Measurements from ENCODE around the gene CRACR2A. TPM values are rescaled to one million over a fixed set of nuclear protein-coding genes. Genes with fewer than 3 reads are reported as not detected.

CRACR2A gene
- polyA plus RNA-seq, 6 donors from 2014 or later = 6.5 to 20.8 (median 7.8) TPM; not detected in 1

- ATAC-seq (ENCODE audit: low read depth in 2 of 2) (no peak), DNase-seq (no peak)
- Mint-ChIP-seq H3K36me3 (peaks cover 0 to 2% of the 10 kb centered on the region in 2 donors), H3K9me3 (peaks cover 0 to 2% (median 0%) of the 10 kb centered on the region in 7 donors), H3K27ac (no peak overlapping the region), H3K27me3 (no peaks in the 10 kb centered on the region), H3K4me3 (no peak overlapping the region), H3K4me1 (no peaks in the 10 kb centered on the region)
These were observed 18.9 kb upstream of the CRACR2A start for GRCh38 chr12:3771853-3772252.

DNA sequence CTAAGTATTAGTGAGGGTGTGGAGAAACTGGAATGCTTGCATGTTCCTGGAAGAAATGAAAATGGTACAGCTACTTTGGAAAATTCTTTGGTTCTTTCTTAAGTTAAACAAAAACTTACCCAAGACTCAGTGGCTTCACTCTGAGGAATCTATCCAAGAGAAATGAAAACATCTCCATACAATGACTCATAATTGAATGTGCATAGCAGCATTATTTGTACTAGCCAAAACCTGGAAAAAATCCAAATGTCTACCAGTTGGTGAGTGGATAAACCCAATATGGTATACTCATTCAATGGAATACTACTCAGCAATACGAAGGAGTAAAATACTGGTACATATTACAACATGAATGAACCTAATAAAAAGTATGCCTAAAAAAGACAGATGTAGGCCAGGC lies 18.0 kb upstream of the CRACR2A start:
- H3K4me1 Mint-ChIP-seq = no peaks in the 10 kb centered on the region
- peaks cover 0 to 5% (median 0%) of the 10 kb centered on the region in 3 donors for H3K27me3 Mint-ChIP-seq
- H3K27ac Mint-ChIP-seq = no peak overlapping the region
- H3K4me3 Mint-ChIP-seq = no peak overlapping the region
- DNase-seq (no peak), ATAC-seq (ENCODE audit: low read depth in 2 of 2) (no peak)
- H3K36me3 Mint-ChIP-seq = peaks cover 0 to 9% of the 10 kb centered on the region in 2 donors
- H3K9me3 Mint-ChIP-seq = peaks cover 0 to 2% (median 0%) of the 10 kb centered on the region in 7 donors

- Mint-ChIP-seq H3K9me3 (peaks cover 0 to 1% (median 0%) of the 10 kb centered on the region in 7 donors), H3K4me3 (no peak overlapping the region), H3K4me1 (no peaks in the 10 kb centered on the region), H3K27ac (no peak overlapping the region), H3K36me3 (peaks cover 0 to 9% of the 10 kb centered on the region in 2 donors), H3K27me3 (peaks cover 0 to 5% (median 0%) of the 10 kb centered on the region in 3 donors)
- DNase-seq = no peak
- ATAC-seq (ENCODE audit: low read depth in 2 of 2) = no peak
These were observed 16.1 kb upstream of the CRACR2A start for GRCh38 chr12:3768911-3769447.

GRCh38 chr12:3761116-3761735 lies 8.3 kb upstream of the CRACR2A start:
- Mint-ChIP-seq H3K27ac (no peak overlapping the region), H3K4me1 (peaks cover 0 to 9% (median 4%) of the 10 kb centered on the region in 3 donors), H3K27me3 (peaks cover 0 to 1% (median 0%) of the 10 kb centered on the region in 3 donors), H3K36me3 (peaks cover under 1 to 6% of the 10 kb centered on the region in 2 donors), H3K4me3 (no peak overlapping the region), H3K9me3 (no peaks in the 10 kb centered on the region)
- ATAC-seq (ENCODE audit: low read depth in 2 of 2) = no peak
- DNase-seq = no peak

DNA sequence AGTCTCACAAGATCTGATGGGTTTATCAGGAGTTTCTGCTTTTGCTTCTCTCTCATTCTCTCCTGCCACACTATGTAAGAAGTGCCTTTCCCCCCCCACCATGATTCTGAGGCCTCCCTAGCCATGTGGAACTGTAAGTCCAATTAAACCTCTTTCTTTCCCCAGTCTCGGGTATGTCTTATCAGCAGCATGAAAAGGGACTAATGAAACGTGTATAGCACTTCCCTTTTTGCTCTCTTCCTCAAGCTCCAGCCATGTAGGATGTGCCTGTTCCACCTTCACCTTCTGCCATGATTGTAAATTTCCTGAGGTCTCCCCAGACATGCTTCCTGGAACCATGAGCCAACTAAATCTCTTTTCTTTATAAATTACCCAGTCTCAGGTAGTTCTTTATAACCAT lies 7.0 kb upstream of the CRACR2A start:
- peaks cover 3 to 9% (median 4%) of the 10 kb centered on the region in 3 donors for H3K4me1 Mint-ChIP-seq
- H3K27ac Mint-ChIP-seq = peak overlapping the region in 1 of 6 donors; percentile 15
- DNase-seq = no peak
- no peaks in the 10 kb centered on the region for H3K27me3 Mint-ChIP-seq
- H3K9me3 Mint-ChIP-seq = no peaks in the 10 kb centered on the region
- no peak for ATAC-seq (ENCODE audit: low read depth in 2 of 2)
- H3K36me3 Mint-ChIP-seq = peaks cover 0 to 6% of the 10 kb centered on the region in 2 donors
- no peak overlapping the region for H3K4me3 Mint-ChIP-seq

DNA sequence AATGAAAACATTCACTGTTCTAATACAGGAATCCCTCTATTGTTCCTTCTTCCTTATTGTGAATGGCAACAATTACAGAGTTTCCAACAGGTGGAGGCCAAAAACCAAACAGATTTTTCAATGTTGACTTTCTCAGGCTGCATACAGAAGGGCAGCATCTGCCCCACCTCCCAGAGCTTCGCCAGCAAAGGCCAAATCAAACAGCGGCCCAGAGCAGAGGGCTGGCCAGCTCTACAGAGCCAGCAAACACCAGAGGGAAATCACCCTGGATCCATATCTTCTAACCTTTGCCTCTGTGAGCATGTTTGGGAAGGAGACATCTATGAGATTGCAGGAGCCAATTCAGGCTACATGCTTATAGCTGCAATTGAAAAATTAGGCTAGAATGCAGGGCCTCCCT lies 4.4 kb upstream of the CRACR2A start:
- Mint-ChIP-seq H3K27me3 (no peaks in the 10 kb centered on the region), H3K4me1 (peaks cover 15 to 22% (median 21%) of the 10 kb centered on the region in 3 donors), H3K36me3 (peaks cover 0 to 6% of the 10 kb centered on the region in 2 donors), H3K27ac (no peak overlapping the region), H3K9me3 (no peaks in the 10 kb centered on the region), H3K4me3 (peak overlapping the region in 1 of 8 donors; percentile 19)
- ATAC-seq (ENCODE audit: low read depth in 2 of 2) (no peak), DNase-seq (no peak)

- Mint-ChIP-seq H3K9me3 (no peaks in the 10 kb centered on the region), H3K4me1 (peaks cover 28 to 36% (median 34%) of the 10 kb centered on the region in 3 donors), H3K27me3 (no peaks in the 10 kb centered on the region), H3K4me3 (no peak overlapping the region), H3K36me3 (peaks cover 0 to 6% of the 10 kb centered on the region in 2 donors), H3K27ac (peak overlapping the region in 1 of 6 donors; percentile 10)
- DNase-seq = no peak
- ATAC-seq (ENCODE audit: low read depth in 2 of 2) = no peak
These were observed 3.0 kb upstream of the CRACR2A start for GRCh38 chr12:3755898-3756297.

- H3K9me3 Mint-ChIP-seq = no peaks in the 10 kb centered on the region
- ATAC-seq (ENCODE audit: low read depth in 2 of 2) (no peak), DNase-seq (no peak)
- H3K27ac Mint-ChIP-seq = peak overlapping the region; percentile 86 to 97 (median 94)
- H3K4me1 Mint-ChIP-seq = peaks cover 33 to 45% (median 41%) of the 10 kb centered on the region in 3 donors
- H3K27me3 Mint-ChIP-seq = no peaks in the 10 kb centered on the region
- H3K36me3 Mint-ChIP-seq = no peaks in the 10 kb centered on the region
- H3K4me3 Mint-ChIP-seq = peak overlapping the region; percentile 84 to 96 (median 92)
These were observed 805 bp upstream of the CRACR2A start for GRCh38 chr12:3753544-3754284.

DNA sequence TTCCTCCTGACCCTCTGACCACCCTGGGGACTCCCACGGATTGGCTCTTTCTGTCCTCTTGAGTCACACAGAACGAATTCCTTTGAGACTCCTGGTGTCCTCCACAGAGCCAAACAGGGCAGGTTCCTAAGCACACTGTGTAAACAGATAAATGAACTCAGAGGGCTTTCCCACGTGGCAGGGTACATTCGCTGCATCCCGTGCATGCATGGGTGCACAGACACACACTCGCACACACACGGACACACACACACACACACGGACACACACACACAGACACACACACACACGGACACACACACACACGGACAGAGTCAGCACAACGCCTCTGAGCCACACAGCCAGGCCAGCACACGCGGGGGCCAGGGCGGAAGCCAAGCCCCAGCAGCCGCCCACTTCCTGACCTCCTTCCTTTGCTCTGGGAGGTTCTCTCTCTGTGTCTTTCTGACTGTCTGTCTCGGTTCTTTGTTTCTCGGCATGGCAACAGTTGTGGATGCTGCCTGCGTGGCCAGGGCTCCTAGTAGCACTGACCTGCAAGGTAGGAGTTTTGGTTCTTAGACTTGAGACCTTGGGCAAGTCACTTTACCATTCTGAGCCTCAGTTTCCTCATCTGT lies 706 bp downstream of the CRACR2A start:
- Mint-ChIP-seq H3K36me3 (peaks cover 0 to 3% of the 10 kb centered on the region in 2 donors), H3K27ac (peak overlapping the region; percentile 91 to 98 (median 96)), H3K4me3 (peak overlapping the region; percentile 84 to 96 (median 92)), H3K4me1 (peaks cover 33 to 45% (median 41%) of the 10 kb centered on the region in 3 donors), H3K27me3 (no peaks in the 10 kb centered on the region), H3K9me3 (peaks cover 0 to 3% (median 0%) of the 10 kb centered on the region in 7 donors)
- peak; percentile 68 to 74 for ATAC-seq (ENCODE audit: low read depth in 2 of 2)
- DNase-seq = peak; percentile 69

- DNase-seq = no peak
- H3K27me3 Mint-ChIP-seq = no peaks in the 10 kb centered on the region
- peak overlapping the region; percentile 84 to 96 (median 92) for H3K4me3 Mint-ChIP-seq
- no peak for ATAC-seq (ENCODE audit: low read depth in 2 of 2)
- H3K4me1 Mint-ChIP-seq = peaks cover 33 to 45% (median 33%) of the 10 kb centered on the region in 3 donors
- H3K36me3 Mint-ChIP-seq = peaks cover 5 to 10% of the 10 kb centered on the region in 2 donors
- peak overlapping the region; percentile 91 to 98 (median 96) for H3K27ac Mint-ChIP-seq
- H3K9me3 Mint-ChIP-seq = peaks cover 0 to 4% (median 0%) of the 10 kb centered on the region in 7 donors
These were observed 1.5 kb downstream of the CRACR2A start for GRCh38 chr12:3751151-3752095.

GRCh38 chr12:3750616-3751015 lies 2.3 kb downstream of the CRACR2A start:
- H3K27ac Mint-ChIP-seq = peak overlapping the region in 5 of 6 donors; percentile 5 to 97 (median 91)
- peak overlapping the region in 1 of 8 donors; percentile 86 for H3K4me3 Mint-ChIP-seq
- no peaks in the 10 kb centered on the region for H3K27me3 Mint-ChIP-seq
- DNase-seq = no peak
- peaks cover 32 to 45% (median 37%) of the 10 kb centered on the region in 3 donors for H3K4me1 Mint-ChIP-seq
- H3K9me3 Mint-ChIP-seq = peaks cover 0 to 6% (median 2%) of the 10 kb centered on the region in 7 donors
- ATAC-seq (ENCODE audit: low read depth in 2 of 2) = no peak
- H3K36me3 Mint-ChIP-seq = peaks cover 11 to 12% of the 10 kb centered on the region in 2 donors

DNA sequence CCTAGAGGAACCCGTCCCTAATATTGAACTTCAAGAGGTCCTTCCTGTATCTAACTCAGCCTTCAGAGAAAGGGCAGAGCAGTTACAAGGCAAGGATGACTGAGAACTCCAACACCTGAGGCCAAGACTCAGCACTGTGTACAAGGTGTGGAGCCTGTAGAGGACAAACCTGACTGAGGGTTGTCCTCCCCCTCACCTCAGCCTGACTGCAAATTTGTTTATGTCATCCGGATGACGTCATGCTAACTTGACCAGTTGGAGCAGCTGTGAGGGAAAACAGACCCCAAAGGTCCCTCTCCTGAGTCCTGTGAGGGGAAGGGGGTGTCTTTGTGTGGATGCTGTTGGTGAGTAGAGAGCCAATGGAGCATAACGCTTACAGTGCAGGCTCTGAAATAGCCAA lies 4.3 kb downstream of the CRACR2A start:
- peaks cover 26 to 38% (median 32%) of the 10 kb centered on the region in 3 donors for H3K4me1 Mint-ChIP-seq
- no peak overlapping the region for H3K4me3 Mint-ChIP-seq
- no peak for ATAC-seq (ENCODE audit: low read depth in 2 of 2)
- H3K27me3 Mint-ChIP-seq = no peaks in the 10 kb centered on the region
- H3K36me3 Mint-ChIP-seq = peaks cover 12 to 18% of the 10 kb centered on the region in 2 donors
- H3K9me3 Mint-ChIP-seq = peaks cover 0 to 6% (median 2%) of the 10 kb centered on the region in 7 donors
- H3K27ac Mint-ChIP-seq = no peak overlapping the region
- DNase-seq = no peak
